GM12891 (cell line): ENCODE measurements around the gene POU2F3.

Source experiments
- DNase-seq: peaks from one replicate; pipeline ENCODE4 v3.0.0; 2011; ENCODE audit warnings: low spot score; ENCODE audit not compliant: insufficient read length
- FAIRE-seq: peaks from 2 replicates; lab custom pipeline; 2011; peaks lifted over from hg19 to GRCh38; lab: Jason Lieb, UNC
- PAX5 ChIP-seq: IDR thresholded peaks from 2 replicates; pipeline ENCODE4 v1.6.1; 2011; ENCODE audit warnings: low read length, moderate library complexity, mild to moderate bottlenecking; ENCODE audit not compliant: insufficient read depth, severe bottlenecking
- POLR2A ChIP-seq: IDR thresholded peaks from 2 replicates; pipeline ENCODE4 v1.6.1; 2011; ENCODE audit warnings: low read depth, low read length, control low read depth
- POLR2AphosphoS5 ChIP-seq: IDR thresholded peaks from 2 replicates; pipeline ENCODE4 v1.6.1; 2011; ENCODE audit warnings: low read depth, low read length, control low read depth
- POU2F2 ChIP-seq: IDR thresholded peaks from 2 replicates; pipeline ENCODE4 v1.6.1; 2011; ENCODE audit warnings: low read depth, mild to moderate bottlenecking, control low read depth, low read length, moderate library complexity
- SPI1 ChIP-seq: IDR thresholded peaks from 2 replicates; pipeline ENCODE4 v1.6.1; 2011; ENCODE audit warnings: low read depth, low read length, control low read depth
- TAF1 ChIP-seq: IDR thresholded peaks from 2 replicates; pipeline ENCODE4 v1.6.1; 2011; ENCODE audit warnings: low read depth, low read length, control low read depth

The POU2F3 gene

DNA sequence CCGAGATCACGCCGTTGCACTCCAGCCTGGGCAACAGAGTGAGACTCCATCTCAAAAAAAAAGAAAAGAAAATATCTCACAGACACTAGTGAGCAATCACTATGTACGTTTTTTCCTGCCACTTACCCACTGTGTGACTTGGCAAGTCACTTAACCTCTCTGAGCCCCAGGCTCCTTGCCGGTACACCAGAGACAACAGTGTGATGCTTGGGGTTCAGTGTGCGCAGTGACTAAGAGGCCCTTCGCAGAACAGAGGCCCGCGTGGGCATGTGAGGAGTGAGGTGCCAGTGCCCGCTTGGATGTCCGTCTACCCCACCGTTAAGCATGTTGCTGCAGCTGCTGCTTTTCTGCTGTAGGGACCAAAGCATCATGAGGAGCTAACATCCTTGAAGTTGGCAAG, 22.4 kb upstream of the POU2F3 start:
- FAIRE-seq (no peak), DNase-seq (no peak)
- TF ChIP-seq TAF1 (no peak), POLR2AphosphoS5 (no peak)

DNA sequence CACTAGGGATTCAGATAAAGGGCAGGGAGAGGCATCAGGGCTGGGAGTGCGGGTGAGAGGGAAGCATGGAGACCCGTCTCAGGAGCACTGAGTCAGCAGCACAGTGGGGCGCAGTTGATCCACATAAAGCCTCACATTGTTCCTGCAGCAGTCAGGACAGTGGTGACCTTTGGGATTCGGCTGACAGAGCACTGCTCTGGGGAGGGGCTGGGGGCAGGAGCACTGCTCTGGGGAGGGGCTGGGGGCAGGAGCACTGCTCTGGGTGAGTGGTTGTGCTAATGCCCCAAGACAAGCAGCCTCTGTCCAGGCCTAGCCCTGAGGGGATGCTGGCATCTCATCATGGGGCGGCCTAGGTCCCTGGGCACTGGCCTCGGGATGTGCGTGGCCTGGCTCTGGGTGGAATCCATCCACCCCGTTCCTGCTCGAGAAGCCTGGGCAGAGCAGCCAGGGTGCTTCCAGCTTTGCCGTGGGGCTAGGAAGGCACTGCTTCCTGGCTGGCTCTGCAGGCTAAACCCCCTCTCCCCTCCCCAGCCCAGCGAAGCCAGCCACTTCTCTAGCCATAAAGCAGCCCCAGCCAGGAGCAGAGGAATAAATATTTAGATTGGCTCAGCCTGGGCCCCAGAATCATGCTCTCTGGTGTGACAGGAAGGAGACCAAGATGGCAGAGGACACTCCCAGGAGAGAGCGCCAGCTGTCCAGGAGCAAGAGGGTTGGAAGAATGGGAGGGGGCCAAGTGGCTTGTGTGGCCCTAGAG, 21.8 kb upstream of the POU2F3 start:
- FAIRE-seq: no peak
- no peak for DNase-seq
- TF ChIP-seq POLR2A (no peak), TAF1 (no peak), SPI1 (no peak), POU2F2 (no peak), PAX5 (no peak), POLR2AphosphoS5 (no peak)

DNA sequence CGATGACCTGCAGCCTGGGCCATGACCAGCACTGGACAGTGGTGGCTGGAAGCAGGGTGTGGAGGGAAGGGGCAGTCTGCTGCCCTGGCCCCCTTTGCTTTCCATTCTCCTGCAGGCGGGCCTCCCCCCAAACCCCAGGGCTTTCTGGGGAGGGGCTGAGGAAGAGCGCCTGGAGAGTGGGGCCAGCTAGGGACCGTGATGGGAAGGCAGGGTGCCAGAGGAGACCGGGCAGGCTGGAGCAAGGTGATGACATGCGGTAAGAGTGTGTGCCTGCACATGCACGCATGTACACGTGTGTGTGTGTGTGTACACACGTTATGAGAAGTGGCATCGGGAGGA, 21.3 kb upstream of the POU2F3 start:
- DNase-seq: no peak
- FAIRE-seq: no peak
- no peak for TF ChIP-seq PAX5
- no peak for TF ChIP-seq POLR2AphosphoS5
- no peak for TF ChIP-seq TAF1
- no peak for TF ChIP-seq POU2F2
- no peak for TF ChIP-seq SPI1
- no peak for TF ChIP-seq POLR2A

DNA sequence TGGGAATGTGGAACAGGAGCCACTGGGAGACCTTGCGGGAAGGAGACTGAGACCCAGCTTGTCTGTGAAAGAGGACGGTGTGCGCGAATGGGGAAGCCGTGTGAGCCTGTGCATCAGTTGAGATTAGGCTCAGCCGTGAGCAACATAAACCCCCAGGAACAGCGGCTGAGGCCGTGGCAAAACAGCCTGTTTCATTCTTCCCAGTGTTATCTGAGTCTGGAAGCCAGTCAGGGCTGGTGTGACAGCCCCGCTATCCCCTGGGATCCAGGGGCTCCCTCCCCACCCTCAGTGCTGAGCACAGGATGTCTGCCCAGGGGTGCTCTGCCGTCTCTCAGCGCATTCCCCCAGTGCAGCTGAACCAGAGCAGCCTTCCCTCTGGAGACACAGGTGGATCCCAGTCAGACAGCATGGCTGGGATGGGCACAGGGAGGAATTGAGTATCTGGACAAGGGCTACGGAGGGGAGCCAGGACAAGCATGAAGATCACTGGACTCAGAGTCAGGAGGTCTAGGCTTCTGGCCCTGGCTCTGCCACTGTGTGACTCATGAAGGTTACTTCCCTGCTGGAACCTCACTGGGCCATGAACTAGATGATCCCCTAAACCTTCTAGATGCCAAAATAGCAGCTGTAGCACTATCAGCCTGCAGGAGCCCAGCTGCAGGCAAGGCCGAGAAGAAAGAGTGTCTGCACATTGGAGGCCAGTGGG, 20.6 kb upstream of the POU2F3 start:
- TF ChIP-seq TAF1 (no peak), SPI1 (no peak), POU2F2 (no peak), PAX5 (no peak), POLR2AphosphoS5 (no peak), POLR2A (no peak)
- DNase-seq (no peak), FAIRE-seq (no peak)

DNA sequence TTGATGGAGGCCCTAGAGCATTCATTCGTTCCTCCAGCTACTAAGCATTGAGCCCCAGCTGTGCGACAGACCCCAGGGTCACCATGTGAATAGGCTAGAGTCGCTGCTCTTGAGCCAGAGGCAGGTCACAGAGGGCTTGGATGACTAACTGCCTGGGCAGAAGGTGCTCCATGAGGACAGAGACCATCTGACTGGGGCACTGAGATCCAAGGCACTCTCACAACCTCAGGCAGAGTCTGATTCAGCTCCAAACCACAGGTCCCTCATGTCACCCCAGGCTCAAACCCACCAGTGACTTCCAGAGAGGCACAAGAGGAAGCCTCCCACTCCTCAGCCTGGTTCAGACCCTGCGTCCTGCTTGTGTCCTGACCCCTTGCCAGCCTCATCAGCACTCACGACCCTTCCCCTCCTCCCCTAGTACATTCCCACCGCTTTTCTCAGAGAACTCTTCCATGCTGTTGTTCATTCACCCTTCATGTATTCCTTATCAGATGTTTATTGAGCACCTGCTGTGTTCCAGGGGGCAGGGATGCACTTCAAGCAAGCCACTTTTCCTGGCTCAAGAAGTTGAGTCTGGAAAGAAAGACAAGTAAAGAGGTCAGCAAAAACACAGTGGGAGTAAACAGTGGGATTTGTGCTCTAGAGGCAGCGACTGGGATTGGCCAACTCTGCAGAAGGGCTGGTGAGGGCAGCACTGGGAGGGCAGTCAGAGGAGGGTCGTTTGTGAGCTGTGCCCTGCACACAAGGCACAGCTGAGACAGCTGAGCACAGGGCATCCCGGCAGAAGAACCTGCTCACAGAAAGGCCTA, 19.8 kb upstream of the POU2F3 start:
- FAIRE-seq (no peak), DNase-seq (no peak)
- TF ChIP-seq POLR2AphosphoS5 (no peak), POLR2A (no peak), PAX5 (no peak), SPI1 (no peak), TAF1 (no peak), POU2F2 (no peak)

DNA sequence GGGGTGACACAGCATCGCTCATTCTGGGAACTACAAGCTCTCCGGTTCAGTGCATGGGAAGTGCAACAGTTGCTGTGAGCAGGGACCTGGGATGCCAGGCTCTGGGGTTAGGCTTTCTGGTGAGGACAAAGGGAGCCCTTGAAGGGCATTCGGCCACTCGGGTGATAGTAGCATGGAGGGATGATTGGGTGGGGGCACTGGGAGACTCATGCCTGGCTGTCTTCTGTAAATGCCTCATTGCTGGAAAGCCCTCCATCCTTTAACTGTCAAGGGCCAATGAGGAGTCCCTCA, 19.2 kb upstream of the POU2F3 start:
- no peak for DNase-seq
- FAIRE-seq: no peak
- TF ChIP-seq TAF1 (no peak), SPI1 (no peak), POLR2AphosphoS5 (no peak), POU2F2 (no peak), POLR2A (no peak), PAX5 (no peak)

DNA sequence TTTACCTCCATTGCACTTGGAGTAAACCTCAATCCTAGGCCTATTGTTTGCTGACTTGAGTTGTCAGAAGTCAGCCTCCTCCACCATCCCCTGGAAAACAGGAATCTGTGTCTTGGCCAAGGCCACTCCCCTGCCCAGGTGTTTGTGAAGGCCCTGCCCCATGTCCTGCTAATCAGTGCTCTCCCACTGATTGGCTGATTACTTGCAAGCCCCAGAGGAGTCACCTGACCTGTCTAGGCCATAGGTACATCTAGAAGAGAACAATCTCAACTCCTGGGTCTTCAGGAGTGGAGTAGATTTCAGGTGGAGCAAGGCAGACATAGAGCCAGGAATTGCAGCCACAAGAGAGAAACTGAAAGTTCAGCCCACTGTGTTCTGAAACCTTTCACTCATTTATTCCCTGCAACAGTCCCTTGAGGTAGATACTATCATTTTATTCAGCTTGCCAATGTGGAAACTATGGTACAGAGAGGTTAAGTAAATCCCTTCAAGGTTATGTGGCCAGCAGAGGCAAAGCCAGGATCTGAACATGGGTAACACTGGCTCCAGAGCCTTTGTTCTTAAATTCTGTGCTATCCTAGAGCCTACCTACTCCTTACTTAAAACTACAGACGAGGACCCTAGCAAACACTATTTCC, 18.7 kb upstream of the POU2F3 start:
- DNase-seq (no peak), FAIRE-seq (no peak)
- no peak for TF ChIP-seq TAF1
- TF ChIP-seq PAX5: no peak
- TF ChIP-seq POU2F2: no peak
- TF ChIP-seq POLR2AphosphoS5: no peak
- no peak for TF ChIP-seq POLR2A
- no peak for TF ChIP-seq SPI1

DNA sequence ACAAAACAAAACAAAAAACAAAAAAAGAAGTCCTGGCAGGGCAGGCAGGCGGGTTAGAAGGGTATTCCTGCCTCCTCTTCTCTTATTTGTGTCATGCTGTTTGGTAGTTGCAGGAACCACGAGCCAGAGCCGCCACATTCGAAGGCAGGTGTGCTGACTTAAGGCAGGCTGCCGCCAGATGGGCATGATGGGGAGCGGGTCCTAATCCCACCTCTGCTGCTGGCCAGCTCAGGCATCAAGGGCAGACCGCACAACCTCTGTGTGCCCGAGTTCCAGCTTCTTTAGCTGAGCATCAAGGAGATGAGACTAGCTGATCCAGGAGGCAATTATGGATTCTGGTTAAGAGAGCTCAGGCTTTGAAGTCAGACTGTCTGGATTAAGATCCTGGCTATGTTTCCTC, 17.0 kb upstream of the POU2F3 start:
- DNase-seq (no peak), FAIRE-seq (no peak)
- no peak for TF ChIP-seq PAX5
- no peak for TF ChIP-seq POU2F2
- no peak for TF ChIP-seq SPI1
- no peak for TF ChIP-seq TAF1
- TF ChIP-seq POLR2A: no peak
- no peak for TF ChIP-seq POLR2AphosphoS5

DNA sequence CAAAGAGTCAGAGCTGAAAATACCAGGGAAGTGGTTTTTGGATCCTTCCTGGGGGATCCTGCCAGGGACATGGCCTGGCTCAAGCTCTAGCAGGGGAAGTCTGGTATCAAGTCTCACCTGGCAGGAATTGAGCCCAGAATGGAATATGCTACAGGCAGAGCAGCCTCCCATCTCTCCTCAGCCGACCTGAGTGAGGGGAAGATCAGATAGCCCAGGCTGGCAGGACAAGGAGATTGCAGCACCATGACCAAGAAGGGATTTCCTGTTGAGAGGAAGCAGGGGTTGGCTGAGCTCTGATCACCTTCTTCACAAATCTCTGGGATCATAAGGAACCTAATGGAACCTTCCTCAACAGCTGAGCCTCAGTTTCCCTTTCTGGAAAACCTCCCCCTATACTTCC, 16.1 kb upstream of the POU2F3 start:
- DNase-seq (no peak), FAIRE-seq (no peak)
- TF ChIP-seq SPI1 (no peak), POLR2AphosphoS5 (no peak), TAF1 (no peak), POU2F2 (no peak), PAX5 (no peak), POLR2A (no peak)
